Gastroesophageal sphincter (tissue), 4 donors: ENCODE results near the gene BICD1. TPM values are rescaled to one million over a fixed set of nuclear protein-coding genes. Genes with fewer than 3 reads are reported as not detected.

Source experiments
- ATAC-seq: fragments of 150-250 bp; one replicate; pipeline ENCODE4 v1.9.1; 2016; ENCODE audit warnings: mild to moderate bottlenecking, moderate library complexity
- H3K27ac ChIP-seq, 4 donors: fragments of 200-600 bp; sonication (generic) in 3 of 4; 1 replicate in 3 of 4; 2 replicates in 1 of 4; pipeline ENCODE4 v1.5.1; 2016 to 2019
- H3K27me3 ChIP-seq: fragments of 200-600 bp; sonication (generic); one replicate; pipeline ENCODE4 v1.5.1; 2019
- H3K36me3 ChIP-seq, 2 donors: fragments of 200-600 bp; sonication (generic); one replicate each; pipeline ENCODE4 v1.5.1; 2019; ENCODE audit warnings: control low read depth in 1 of 2
- H3K4me1 ChIP-seq, 3 donors: fragments of 200-600 bp; sonication (generic); 1 replicate in 2 of 3; 2 replicates in 1 of 3; pipeline ENCODE4 v1.5.1; 2016 to 2019; ENCODE audit warnings: control low read depth in 2 of 3
- H3K4me3 ChIP-seq, 2 donors: fragments of 200-600 bp; sonication (generic); one replicate each; pipeline ENCODE4 v1.5.1; 2019; ENCODE audit warnings: mild to moderate bottlenecking in 1 of 2, moderate library complexity in 1 of 2
- H3K9me3 ChIP-seq, 3 donors: fragments of 200-600 bp; sonication (generic); one replicate each; pipeline ENCODE4 v1.5.1; 2017 to 2019; ENCODE audit warnings: control low read depth in 2 of 3
- EP300 ChIP-seq: sonication (generic); formaldehyde crosslinking; IDR thresholded peaks from one replicate; pipeline ENCODE4 v1.6.1; 2017; ENCODE audit warnings: antibody characterized with exemption, mild to moderate bottlenecking
- POLR2A ChIP-seq, 2 donors: fragments of 450-650 bp; IDR thresholded peaks; one replicate each; pipeline ENCODE4 v1.6.1; 2017; ENCODE audit warnings: antibody characterized with exemption in 2 of 2, mild to moderate bottlenecking in 2 of 2, moderate library complexity in 1 of 2
- POLR2AphosphoS5 ChIP-seq: sonication (generic); formaldehyde crosslinking; IDR thresholded peaks from one replicate; pipeline ENCODE4 v1.6.1; 2017; ENCODE audit warnings: antibody characterized with exemption
- WGBS, 2 donors: methylation state at CpG; one replicate each; pipeline ENCODE4 v1.1.5; 2018; ENCODE audit warnings: low coverage in 1 of 2; 5-methylcytosine and 5-hydroxymethylcytosine counted together
- total RNA-seq, 4 donors: library from RNA; depleted of rRNA; stranded (reverse); fragments of >200 nt; gene quantifications; one replicate each; pipeline ENCODE4 v1.1.0, GENCODE V29; 2016
- TF ChIP-seq, protein P1 (sequence below), 4 experiments: fragments of 200-600 bp in 2 of 4; fragments of 450-650 bp in 2 of 4; sonication (generic) in 1 of 4; IDR thresholded peaks; one replicate each; pipeline ENCODE4 v1.5.1; 2017 to 2019; ENCODE audit warnings: antibody characterized with exemption in 4 of 4, mild to moderate bottlenecking in 2 of 4, moderate library complexity in 2 of 4

BICD1 gene
- total RNA-seq, 4 donors from 2014 or later = 3.8 to 22.5 (median 16.3) TPM

DNA sequence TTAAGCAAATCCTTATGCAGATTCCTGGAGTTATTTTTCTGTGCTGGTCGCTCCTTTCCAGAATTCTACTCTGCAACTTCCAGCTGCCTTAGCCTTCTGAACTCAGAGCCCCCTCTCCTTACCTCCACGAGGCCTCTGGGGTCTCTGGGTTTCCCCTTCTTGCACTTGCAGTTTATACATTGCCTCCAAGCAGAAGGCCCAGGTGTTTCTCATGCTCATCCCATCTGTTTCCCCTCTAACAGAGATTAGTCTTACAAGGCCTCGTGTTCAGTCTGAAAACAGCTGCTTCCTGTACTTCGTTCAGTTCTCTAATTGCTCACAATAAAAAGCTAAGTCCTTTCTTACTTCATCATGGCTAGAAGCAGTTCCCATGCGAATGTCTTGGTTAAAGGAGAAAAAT is 158.3 kb downstream of the BICD1 start:
- TF ChIP-seq POLR2A (IDR thresholded peaks at IDR 0.05) = no peak
- no peak for TF ChIP-seq EP300
- no peak for TF ChIP-seq POLR2AphosphoS5
- TF ChIP-seq, protein P1, sequence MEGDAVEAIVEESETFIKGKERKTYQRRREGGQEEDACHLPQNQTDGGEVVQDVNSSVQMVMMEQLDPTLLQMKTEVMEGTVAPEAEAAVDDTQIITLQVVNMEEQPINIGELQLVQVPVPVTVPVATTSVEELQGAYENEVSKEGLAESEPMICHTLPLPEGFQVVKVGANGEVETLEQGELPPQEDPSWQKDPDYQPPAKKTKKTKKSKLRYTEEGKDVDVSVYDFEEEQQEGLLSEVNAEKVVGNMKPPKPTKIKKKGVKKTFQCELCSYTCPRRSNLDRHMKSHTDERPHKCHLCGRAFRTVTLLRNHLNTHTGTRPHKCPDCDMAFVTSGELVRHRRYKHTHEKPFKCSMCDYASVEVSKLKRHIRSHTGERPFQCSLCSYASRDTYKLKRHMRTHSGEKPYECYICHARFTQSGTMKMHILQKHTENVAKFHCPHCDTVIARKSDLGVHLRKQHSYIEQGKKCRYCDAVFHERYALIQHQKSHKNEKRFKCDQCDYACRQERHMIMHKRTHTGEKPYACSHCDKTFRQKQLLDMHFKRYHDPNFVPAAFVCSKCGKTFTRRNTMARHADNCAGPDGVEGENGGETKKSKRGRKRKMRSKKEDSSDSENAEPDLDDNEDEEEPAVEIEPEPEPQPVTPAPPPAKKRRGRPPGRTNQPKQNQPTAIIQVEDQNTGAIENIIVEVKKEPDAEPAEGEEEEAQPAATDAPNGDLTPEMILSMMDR (IDR thresholded peaks at IDR 0.05) = no peak
- H3K36me3 ChIP-seq = no peaks in the 10 kb centered on the region
- no peaks in the 10 kb centered on the region for H3K9me3 ChIP-seq
- 51 to 72% methylated on average over 4 to 5 of the region's 5 CpGs for WGBS, 2 donors
- ATAC-seq = no peak
- no peak overlapping the region for H3K4me3 ChIP-seq
- no peak overlapping the region for H3K27ac ChIP-seq
- H3K27me3 ChIP-seq = no peaks in the 10 kb centered on the region
- no peaks in the 10 kb centered on the region for H3K4me1 ChIP-seq

- Histone ChIP-seq H3K27me3 (no peaks in the 10 kb centered on the region), H3K9me3 (no peaks in the 10 kb centered on the region), H3K4me3 (no peak overlapping the region), H3K4me1 (peaks cover 0 to under 1% (median 0%) of the 10 kb centered on the region in 3 donors), H3K27ac (no peak overlapping the region), H3K36me3 (no peaks in the 10 kb centered on the region)
- TF ChIP-seq, protein P1 (IDR thresholded peaks at IDR 0.05) = no peak
- no peak for TF ChIP-seq EP300
- TF ChIP-seq POLR2A (IDR thresholded peaks at IDR 0.05) = no peak
- no peak for TF ChIP-seq POLR2AphosphoS5
- WGBS, 2 donors = 68 to 78% methylated on average over 6 to 7 of the region's 7 CpGs
- ATAC-seq = no peak
These were observed 158.8 kb downstream of the BICD1 start for GRCh38 chr12:32265456-32265855.

DNA sequence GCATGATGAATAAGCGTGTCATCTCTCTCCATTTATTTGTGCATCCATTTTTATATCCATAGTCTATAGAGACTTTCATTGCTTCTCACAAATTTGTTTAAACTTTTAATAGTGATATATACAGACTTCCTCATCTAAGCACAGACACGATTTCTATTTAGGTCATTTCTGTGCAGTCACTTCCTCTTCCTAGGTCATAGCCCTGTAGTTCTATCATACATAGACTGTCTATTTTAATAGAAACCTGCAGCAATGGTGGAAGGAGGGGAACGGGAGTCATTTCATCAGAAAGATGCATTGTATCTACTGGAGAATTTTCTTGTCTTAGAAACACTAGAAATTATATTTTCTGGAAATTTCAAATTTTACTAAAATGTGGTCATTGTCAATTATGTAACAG is 159.3 kb downstream of the BICD1 start:
- no peaks in the 10 kb centered on the region for H3K36me3 ChIP-seq
- WGBS, 2 donors = 59 to 64% methylated on average over 3 of the region's 3 CpGs
- no peak overlapping the region for H3K27ac ChIP-seq
- H3K27me3 ChIP-seq = no peaks in the 10 kb centered on the region
- peaks cover 0 to 5% (median 0%) of the 10 kb centered on the region in 3 donors for H3K4me1 ChIP-seq
- TF ChIP-seq POLR2A (IDR thresholded peaks at IDR 0.05) (no peak), POLR2AphosphoS5 (no peak), EP300 (no peak)
- TF ChIP-seq, protein P1 (IDR thresholded peaks at IDR 0.05) = no peak
- ATAC-seq = no peak
- H3K9me3 ChIP-seq = no peaks in the 10 kb centered on the region
- H3K4me3 ChIP-seq = no peak overlapping the region

- no peaks in the 10 kb centered on the region for H3K36me3 ChIP-seq
- H3K4me3 ChIP-seq = no peak overlapping the region
- H3K4me1 ChIP-seq = peaks cover 0 to 13% (median 2%) of the 10 kb centered on the region in 3 donors
- TF ChIP-seq EP300 (no peak), POLR2A (IDR thresholded peaks at IDR 0.05) (no peak), POLR2AphosphoS5 (no peak)
- TF ChIP-seq, protein P1 (IDR thresholded peaks at IDR 0.05) = no peak
- H3K9me3 ChIP-seq = no peaks in the 10 kb centered on the region
- WGBS, 2 donors = 86 to 94% methylated on average over 4 to 5 of the region's 5 CpGs
- no peak overlapping the region for H3K27ac ChIP-seq
- ATAC-seq = no peak
- no peaks in the 10 kb centered on the region for H3K27me3 ChIP-seq
These were observed 160.1 kb downstream of the BICD1 start for GRCh38 chr12:32266756-32267155.

DNA sequence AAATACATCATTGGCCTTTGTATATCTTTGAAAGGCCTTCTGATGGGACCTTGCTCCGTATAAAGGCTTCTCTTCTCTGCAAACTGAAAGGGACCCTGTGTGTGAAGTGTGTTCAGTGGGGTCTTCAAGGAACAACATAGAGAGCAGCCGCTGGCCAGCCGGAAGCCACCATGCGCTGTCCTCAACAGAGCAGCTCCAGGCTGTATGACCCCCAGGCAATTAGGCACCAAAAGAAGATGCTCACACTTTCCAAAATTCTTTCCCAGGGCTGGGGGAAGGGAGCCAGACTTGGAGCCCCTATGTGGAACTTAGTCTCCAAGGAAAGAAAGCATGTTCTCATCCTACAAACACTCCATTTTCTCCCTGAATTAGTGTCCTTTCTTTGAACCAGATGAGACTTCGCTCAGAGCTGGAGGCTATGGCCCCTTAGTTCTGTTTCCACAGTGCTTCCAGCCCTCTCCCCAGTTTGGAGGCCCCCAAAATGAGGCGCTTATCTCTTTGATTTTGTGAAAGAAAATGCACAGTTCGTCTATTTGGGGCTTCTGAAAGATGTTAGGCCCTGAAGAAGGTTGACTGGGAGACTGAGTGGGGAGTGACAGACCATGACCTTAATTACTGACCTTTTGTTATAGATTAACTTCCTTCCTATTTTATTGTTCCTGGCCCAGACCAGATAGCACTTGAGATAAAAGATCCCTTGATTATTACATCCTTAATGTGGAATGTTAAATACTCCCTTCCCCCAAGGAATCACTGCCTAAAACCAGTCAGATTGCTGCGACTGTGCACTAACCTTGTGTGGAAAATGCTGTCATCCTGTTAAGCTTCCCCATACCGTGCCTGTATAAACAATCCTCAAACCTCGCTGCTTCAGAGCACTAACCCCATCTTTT is 164.4 kb downstream of the BICD1 start:
- 34 to 57% methylated on average over 5 to 10 of the region's 10 CpGs for WGBS, 2 donors
- ATAC-seq = no peak
- peaks cover 0 to 18% (median 2%) of the 10 kb centered on the region in 3 donors for H3K4me1 ChIP-seq
- H3K27me3 ChIP-seq = no peaks in the 10 kb centered on the region
- H3K9me3 ChIP-seq = no peaks in the 10 kb centered on the region
- peak overlapping the region in 1 of 4 donors; percentile 19 for H3K27ac ChIP-seq
- H3K4me3 ChIP-seq = no peak overlapping the region
- TF ChIP-seq EP300 (no peak), POLR2AphosphoS5 (no peak)
- TF ChIP-seq, protein P1 (IDR thresholded peaks at IDR 0.05) = no peak
- H3K36me3 ChIP-seq = no peaks in the 10 kb centered on the region
